Measurements from ENCODE around the gene COX20.

Gene COX20

GRCh38 chr1:244843148-244843978 lies 7.9 kb downstream of the COX20 start:
- TF ChIP-seq EZH2phosphoT487 (IDR thresholded peaks at IDR 0.05; ENCODE audit: borderline replicate concordance, low read length) = no peak
- no peak for TF ChIP-seq CTCF (IDR thresholded peaks at IDR 0.05; ENCODE audit: low read depth, low read length, poor library complexity, severe bottlenecking)
- H4K20me1 ChIP-seq (ENCODE audit: control insufficient read depth, insufficient read depth, low read depth, low read length) = no peaks in the 10 kb centered on the region; the same call in 1 of the 2 replicates
- H3K4me3 ChIP-seq (ENCODE audit: low read length) = no peak overlapping the region
- peaks cover 85% of the 10 kb centered on the region for H3F3A ChIP-seq (ENCODE audit: control insufficient read depth, insufficient read depth)
- H3K4me2 ChIP-seq (ENCODE audit: low read length) = no peak overlapping the region
- H3K9me2 ChIP-seq (replicated peaks; ENCODE audit: control insufficient read depth, low read length) = no peaks in the 10 kb centered on the region
- H3K27ac ChIP-seq (ENCODE audit: low read depth, low read length) = no peak overlapping the region
- peaks cover 98% of the 10 kb centered on the region for H3K36me3 ChIP-seq (ENCODE audit: control insufficient read depth, low read length)
- H3K27me3 ChIP-seq (ENCODE audit: control insufficient read depth, low read length) = no peaks in the 10 kb centered on the region
- peaks cover 52% of the 10 kb centered on the region for H3K79me2 ChIP-seq (ENCODE audit: control insufficient read depth, low read length)
- H3K9me3 ChIP-seq (ENCODE audit: control insufficient read depth, insufficient read depth, low read length) = no peaks in the 10 kb centered on the region
- H3K4me1 ChIP-seq (ENCODE audit: control insufficient read depth, low read length) = peaks cover 27% of the 10 kb centered on the region

GRCh38 chr1:244844155-244845121 lies 9.0 kb downstream of the COX20 start:
- Histone ChIP-seq H3K9me3 (ENCODE audit: control insufficient read depth, insufficient read depth, low read length) (no peaks in the 10 kb centered on the region), H3K4me3 (ENCODE audit: low read length) (no peak overlapping the region), H4K20me1 (ENCODE audit: control insufficient read depth, insufficient read depth, low read depth, low read length) (no peaks in the 10 kb centered on the region), H3K4me2 (ENCODE audit: low read length) (no peak overlapping the region), H3K27me3 (ENCODE audit: control insufficient read depth, low read length) (no peaks in the 10 kb centered on the region), H3K4me1 (ENCODE audit: control insufficient read depth, low read length) (peaks cover 17% of the 10 kb centered on the region), H3K79me2 (ENCODE audit: control insufficient read depth, low read length) (peaks cover 42% of the 10 kb centered on the region), H3K9me2 (replicated peaks; ENCODE audit: control insufficient read depth, low read length) (no peaks in the 10 kb centered on the region), H3K27ac (ENCODE audit: low read depth, low read length) (no peak overlapping the region), H3K36me3 (ENCODE audit: control insufficient read depth, low read length) (peaks cover 100% of the 10 kb centered on the region), H3F3A (ENCODE audit: control insufficient read depth, insufficient read depth) (peaks cover 89% of the 10 kb centered on the region)
- TF ChIP-seq EZH2phosphoT487 (IDR thresholded peaks at IDR 0.05; ENCODE audit: borderline replicate concordance, low read length) (no peak), CTCF (IDR thresholded peaks at IDR 0.05; ENCODE audit: low read depth, low read length, poor library complexity, severe bottlenecking) (no peak)

- peaks cover 22% of the 10 kb centered on the region for H3K79me2 ChIP-seq (ENCODE audit: control insufficient read depth, low read length)
- H3K27me3 ChIP-seq (ENCODE audit: control insufficient read depth, low read length) = no peaks in the 10 kb centered on the region
- no peaks in the 10 kb centered on the region for H3K4me1 ChIP-seq (ENCODE audit: control insufficient read depth, low read length)
- 0 out of 2 replicates have a peak, but pooled peaks cover 3% of the 10 kb centered on the region for H4K20me1 ChIP-seq (ENCODE audit: control insufficient read depth, insufficient read depth, low read depth, low read length)
- TF ChIP-seq EZH2phosphoT487 (IDR thresholded peaks at IDR 0.05; ENCODE audit: borderline replicate concordance, low read length) (no peak), CTCF (IDR thresholded peaks at IDR 0.05; ENCODE audit: low read depth, low read length, poor library complexity, severe bottlenecking) (no peak)
- no peak overlapping the region for H3K4me3 ChIP-seq (ENCODE audit: low read length)
- no peaks in the 10 kb centered on the region for H3K9me3 ChIP-seq (ENCODE audit: control insufficient read depth, insufficient read depth, low read length)
- H3K36me3 ChIP-seq (ENCODE audit: control insufficient read depth, low read length) = peaks cover 100% of the 10 kb centered on the region
- H3F3A ChIP-seq (ENCODE audit: control insufficient read depth, insufficient read depth) = peaks cover 91% of the 10 kb centered on the region
- no peak overlapping the region for H3K4me2 ChIP-seq (ENCODE audit: low read length)
- H3K9me2 ChIP-seq (replicated peaks; ENCODE audit: control insufficient read depth, low read length) = no peaks in the 10 kb centered on the region
- H3K27ac ChIP-seq (ENCODE audit: low read depth, low read length) = no peak overlapping the region
These were observed 11.2 kb downstream of the COX20 start for GRCh38 chr1:244846653-244847052.
